NB4 (cell line): ENCODE measurements around the gene ACTC1.

Source experiments
- DNase-seq: peaks from one replicate; pipeline ENCODE4 v3.0.0; 2010; ENCODE audit warnings: low read depth
- H3K4me3 ChIP-seq: one replicate; pipeline ENCODE4 v1.5.1; 2011; ENCODE audit warnings: mild to moderate bottlenecking, low read depth, low read length, moderate library complexity
- CTCF ChIP-seq: IDR thresholded peaks from one replicate; pipeline ENCODE4 v1.5.1; 2012; ENCODE audit warnings: low read depth, low read length
- MAX ChIP-seq: IDR thresholded peaks from 2 replicates; pipeline ENCODE4 v1.6.1; 2011; ENCODE audit warnings: low read depth, low read length
- MYC ChIP-seq: IDR thresholded peaks from 2 replicates; pipeline ENCODE4 v1.6.1; 2011; ENCODE audit warnings: low read depth, low read length
- POLR2A ChIP-seq: IDR thresholded peaks from 2 replicates; pipeline ENCODE4 v1.6.1; 2011; ENCODE audit warnings: mild to moderate bottlenecking; ENCODE audit not compliant: insufficient read length; ENCODE audit errors: extremely low read depth

The ACTC1 gene

GRCh38 chr15:34795267-34796081 lies at the start of gene ACTC1:
Gene ACTC1 (minus strand): TSS chr15:34795549. CDS start chr15:34794808, 741 bp downstream.
- DNase-seq, result no peak
- H3K4me3 ChIP-seq, result no peak within 1 kb of the TSS
- TF ChIP-seq MAX (no peak), CTCF (no peak), MYC (no peak), POLR2A (no peak)

GRCh38 chr15:34841262-34841725 lies 45.9 kb upstream of the ACTC1 start:
- H3K4me3 ChIP-seq, result no peak overlapping the region
- TF ChIP-seq MAX (no peak), CTCF (no peak)
- no peak for DNase-seq

- TF ChIP-seq POLR2A (no peak), MYC (no peak), CTCF (no peak), MAX (no peak)
- H3K4me3 ChIP-seq, result no peak overlapping the region
- no peak for DNase-seq
These were observed 42.9 kb upstream of the ACTC1 start for GRCh38 chr15:34838282-34838681.

- no peak for TF ChIP-seq MYC
- TF ChIP-seq POLR2A, result no peak
- TF ChIP-seq CTCF, result no peak
- no peak for TF ChIP-seq MAX
- no peak for DNase-seq
- no peak overlapping the region for H3K4me3 ChIP-seq
These were observed 42.1 kb upstream of the ACTC1 start for GRCh38 chr15:34837246-34838016.

GRCh38 chr15:34828145-34828911 lies 33.0 kb upstream of the ACTC1 start:
- DNase-seq, result no peak
- no peak overlapping the region for H3K4me3 ChIP-seq
- TF ChIP-seq CTCF, result no peak
- no peak for TF ChIP-seq POLR2A
- TF ChIP-seq MYC, result no peak
- TF ChIP-seq MAX, result no peak
